Hepatocyte (in vitro differentiated cells): Measurements from ENCODE around the gene OPN1MW2.
"Not testable (repeated sequence)": the region's sequence is repeated elsewhere in the genome, so short reads cannot be mapped to it uniquely, and the experiment has no call there.

Experiments used
- CTCF ChIP-seq: fragments of 200-600 bp; sonication (generic); IDR thresholded peaks from 2 replicates; pipeline ENCODE4 v1.5.1; 2016; ENCODE audit warnings: antibody characterized with exemption, mild to moderate bottlenecking; ENCODE audit not compliant: poor library complexity
- EZH2 ChIP-seq: fragments of 200-600 bp; sonication (generic); IDR thresholded peaks from 2 replicates; pipeline ENCODE4 v1.6.1; 2016; ENCODE audit warnings: antibody characterized with exemption, mild to moderate bottlenecking, borderline replicate concordance
- EZH2phosphoT487 ChIP-seq: fragments of 200-600 bp; sonication (generic); IDR thresholded peaks from one replicate; pipeline ENCODE4 v1.6.1; 2018; ENCODE audit warnings: antibody characterized with exemption, mild to moderate bottlenecking, low read depth, moderate library complexity; ENCODE audit not compliant: unreplicated experiment, severe bottlenecking

DNA sequence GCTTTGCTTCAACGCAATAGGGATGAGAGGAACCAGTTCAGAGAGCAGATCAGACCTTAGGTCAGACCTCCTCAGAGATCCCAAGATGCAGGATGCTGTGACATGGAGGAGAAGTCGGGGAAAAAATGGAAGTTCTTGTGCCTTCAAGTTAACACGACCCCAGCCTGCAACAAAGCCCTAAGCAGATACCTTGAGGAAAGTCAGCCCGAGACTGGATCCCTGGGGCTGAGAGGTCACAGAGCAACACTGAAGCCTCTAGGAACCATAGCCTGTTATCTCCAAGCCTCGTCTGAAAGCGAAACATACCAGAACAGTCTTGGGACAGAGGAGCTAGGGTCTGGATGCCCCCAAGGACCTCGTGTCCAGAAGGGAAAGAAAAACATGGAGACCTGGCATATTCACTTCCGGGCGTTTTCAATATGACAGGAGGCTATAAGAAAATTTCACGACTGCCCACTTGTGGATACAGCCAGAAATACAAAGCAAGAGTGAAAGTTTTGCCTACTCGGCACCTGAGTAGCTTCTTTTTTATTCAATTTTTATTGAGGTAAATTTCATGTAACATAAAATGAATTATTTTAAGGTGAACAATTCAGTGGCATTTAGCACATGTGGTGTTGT is 19.5 kb downstream of the OPN1MW2 start:
- not testable (repeated sequence) for TF ChIP-seq CTCF, EZH2, EZH2phosphoT487
